Stimulated activated CD8-positive, alpha-beta memory T cell treated with anti-CD3 and anti-CD28 coated beads, Interleukin-15, amount 100 ng/mL, for 48 hours (primary cell): ENCODE measurements around the gene C16orf96.
"Not testable (repeated sequence)": the region's sequence is repeated elsewhere in the genome, so short reads cannot be mapped to it uniquely, and the experiment has no call there.

ENCODE experiments used
- DNase-seq, 2 donors: peaks; one replicate each; pipeline ENCODE4 v3.0.0-alpha.2; 2020; ENCODE audit warnings: low read depth in 2 of 2

C16orf96 gene

GRCh38 chr16:4564661-4565267, 8.6 kb downstream of the C16orf96 start:
- DNase-seq, result no peak

DNA sequence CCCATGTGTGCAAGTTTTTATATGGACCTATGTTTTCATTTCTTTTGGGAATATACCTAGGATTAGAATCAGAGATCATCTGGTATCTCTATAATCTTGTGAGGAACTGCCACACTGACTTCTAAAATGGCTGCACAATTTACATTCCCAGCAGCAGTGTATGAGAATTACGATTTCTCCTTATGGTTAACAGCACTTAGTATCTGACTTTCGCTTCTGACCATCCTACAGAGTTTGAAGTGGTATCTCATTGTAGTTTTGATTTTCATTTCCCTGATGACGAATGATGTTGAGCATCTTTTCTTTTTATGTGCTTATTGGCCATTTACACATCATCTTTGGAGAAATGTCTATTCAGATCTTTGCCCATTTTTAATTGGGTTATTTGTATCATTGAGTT, 10.0 kb downstream of the C16orf96 start:
- DNase-seq, result no peak

- DNase-seq, result no peak
Observed at GRCh38 chr16:4570086-4570485, 13.9 kb downstream of the C16orf96 start.

GRCh38 chr16:4570688-4571321, 14.7 kb downstream of the C16orf96 start:
- no peak for DNase-seq

DNA sequence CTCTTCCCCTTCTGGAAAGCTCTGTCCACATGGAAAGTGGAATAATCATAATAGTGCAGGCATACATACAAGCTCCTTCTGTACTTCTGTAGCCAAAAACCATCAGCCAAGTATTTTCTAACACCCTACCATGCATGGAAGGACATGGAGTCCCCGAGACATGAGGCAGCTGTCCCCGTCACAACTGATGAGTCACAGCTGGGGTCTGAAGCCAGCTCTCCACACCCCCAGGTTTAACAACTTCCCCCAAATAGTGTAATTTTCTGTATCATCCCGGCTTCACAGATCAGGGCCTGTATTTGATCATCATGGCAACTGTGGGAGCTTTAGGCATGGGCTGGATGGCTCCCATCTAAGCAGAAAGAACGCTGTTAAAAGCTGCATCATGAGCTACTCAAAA, 16.6 kb downstream of the C16orf96 start:
- no peak for DNase-seq

GRCh38 chr16:4573926-4574325, 17.8 kb downstream of the C16orf96 start:
- DNase-seq, result not testable (repeated sequence)

DNA sequence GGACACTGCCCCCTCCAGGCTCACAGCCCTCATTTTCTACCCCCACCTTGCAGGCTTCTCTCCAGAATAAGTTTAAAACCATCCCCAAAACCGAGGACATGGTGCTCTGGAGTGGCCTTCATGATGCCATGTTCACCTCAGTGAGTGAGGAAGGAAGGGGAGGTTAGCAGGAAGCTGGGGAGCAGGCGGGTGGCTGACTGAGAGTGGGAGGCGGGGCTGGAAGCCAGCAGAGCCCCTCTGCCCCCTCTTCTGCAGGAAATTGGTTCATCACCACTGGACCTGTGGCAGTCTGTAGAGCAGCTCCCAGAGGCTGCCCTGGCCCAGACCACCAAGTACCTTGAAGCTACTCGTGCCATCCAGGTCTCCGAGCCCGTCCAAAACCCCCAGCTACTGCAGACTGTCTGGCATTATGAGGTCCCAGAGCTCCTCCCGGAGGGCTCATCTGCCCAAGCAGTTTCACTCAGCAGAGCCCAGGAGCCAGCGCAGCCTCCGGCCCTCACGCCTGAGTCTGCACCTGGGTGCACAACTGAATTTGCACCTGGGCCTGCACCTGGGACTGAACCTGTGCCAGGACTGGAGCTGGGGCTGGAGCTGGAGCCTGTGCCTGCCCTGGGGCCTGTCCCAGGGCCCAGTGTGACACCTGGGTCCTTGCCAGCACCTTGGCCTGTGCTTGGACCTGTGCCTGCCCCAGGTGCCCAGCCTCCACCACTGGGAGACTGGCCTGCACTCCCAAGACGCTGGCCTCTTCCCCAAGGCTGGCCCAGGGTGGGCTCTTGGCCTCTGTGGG, 19.0 kb downstream of the C16orf96 start:
- no peak for DNase-seq

DNA sequence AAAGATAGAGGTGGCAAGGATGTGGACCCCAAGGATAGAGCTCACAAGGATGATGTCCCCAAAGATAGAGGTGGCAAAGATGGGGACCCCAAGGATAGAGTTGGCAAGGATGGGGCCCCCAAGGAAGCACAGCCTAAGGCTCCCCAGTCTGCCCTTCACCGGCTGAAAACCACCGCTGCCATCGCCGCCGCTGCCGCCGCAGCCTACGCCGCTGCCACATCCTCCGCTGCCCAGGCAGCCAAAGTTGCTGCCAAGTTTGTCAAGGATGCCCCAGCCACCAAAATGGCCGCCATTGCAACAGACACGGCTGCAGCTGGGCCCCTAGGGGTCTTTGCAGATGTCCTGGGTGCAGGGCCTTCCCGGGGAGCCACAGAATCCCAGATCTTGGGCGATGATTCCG, 19.9 kb downstream of the C16orf96 start:
- DNase-seq, result no peak

DNA sequence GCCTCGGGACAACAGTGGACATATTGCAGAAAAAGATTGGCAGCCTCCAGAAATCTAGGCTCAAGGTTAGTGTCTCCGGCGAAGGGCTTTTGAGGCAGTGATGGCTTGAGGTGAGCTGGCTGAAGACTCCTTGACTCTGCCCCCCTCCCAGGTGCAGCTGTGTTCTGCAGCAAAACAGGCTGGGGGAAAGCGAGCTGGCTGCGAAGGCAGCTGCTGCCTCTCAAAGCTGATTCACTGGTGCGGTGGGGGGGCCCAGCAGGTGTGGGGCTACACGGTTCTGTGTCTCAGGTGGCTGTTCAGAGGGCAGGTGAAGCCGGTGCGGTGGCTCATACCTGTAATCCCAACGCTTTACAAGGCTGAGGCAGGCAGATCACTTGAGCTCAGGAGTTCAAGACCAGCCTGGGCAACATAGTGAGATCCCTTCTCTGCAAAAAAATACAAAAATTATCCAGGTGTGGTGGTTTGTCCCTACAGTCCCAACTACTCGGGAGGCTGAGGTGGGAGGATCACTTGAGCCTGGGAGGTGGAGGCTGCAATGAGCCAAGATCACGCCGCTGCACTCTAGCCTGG, 22.9 kb downstream of the C16orf96 start:
- DNase-seq, result no peak

GRCh38 chr16:4580250-4580649, 24.1 kb downstream of the C16orf96 start:
- no peak for DNase-seq

- no peak for DNase-seq
Observed at GRCh38 chr16:4583906-4584305, 27.8 kb downstream of the C16orf96 start.

GRCh38 chr16:4586291-4586690, 30.2 kb downstream of the C16orf96 start:
- DNase-seq, result no peak

- no peak for DNase-seq
Observed at GRCh38 chr16:4588386-4588785, 32.2 kb downstream of the C16orf96 start.

DNA sequence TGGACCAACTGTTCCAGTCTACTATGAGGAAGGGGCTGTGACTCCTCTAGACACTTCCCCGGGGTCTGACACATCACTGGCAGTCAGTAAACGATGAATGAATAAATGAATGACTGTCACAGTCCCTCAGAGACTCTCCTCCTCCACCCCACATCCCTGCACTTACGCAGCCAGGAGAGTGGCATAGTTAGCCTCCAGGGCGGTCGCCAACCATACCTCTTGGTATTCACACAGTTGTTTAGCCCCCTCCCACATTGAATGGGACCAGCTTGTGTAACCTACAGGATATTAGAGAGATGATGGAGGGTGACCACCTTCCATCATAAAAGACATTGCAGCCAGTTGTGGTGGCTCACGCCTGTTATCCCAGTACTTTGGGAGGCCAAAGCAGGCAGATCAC, 32.8 kb downstream of the C16orf96 start:
- no peak for DNase-seq

- DNase-seq, result no peak
Observed at GRCh38 chr16:4591191-4591590, 35.1 kb downstream of the C16orf96 start.

DNA sequence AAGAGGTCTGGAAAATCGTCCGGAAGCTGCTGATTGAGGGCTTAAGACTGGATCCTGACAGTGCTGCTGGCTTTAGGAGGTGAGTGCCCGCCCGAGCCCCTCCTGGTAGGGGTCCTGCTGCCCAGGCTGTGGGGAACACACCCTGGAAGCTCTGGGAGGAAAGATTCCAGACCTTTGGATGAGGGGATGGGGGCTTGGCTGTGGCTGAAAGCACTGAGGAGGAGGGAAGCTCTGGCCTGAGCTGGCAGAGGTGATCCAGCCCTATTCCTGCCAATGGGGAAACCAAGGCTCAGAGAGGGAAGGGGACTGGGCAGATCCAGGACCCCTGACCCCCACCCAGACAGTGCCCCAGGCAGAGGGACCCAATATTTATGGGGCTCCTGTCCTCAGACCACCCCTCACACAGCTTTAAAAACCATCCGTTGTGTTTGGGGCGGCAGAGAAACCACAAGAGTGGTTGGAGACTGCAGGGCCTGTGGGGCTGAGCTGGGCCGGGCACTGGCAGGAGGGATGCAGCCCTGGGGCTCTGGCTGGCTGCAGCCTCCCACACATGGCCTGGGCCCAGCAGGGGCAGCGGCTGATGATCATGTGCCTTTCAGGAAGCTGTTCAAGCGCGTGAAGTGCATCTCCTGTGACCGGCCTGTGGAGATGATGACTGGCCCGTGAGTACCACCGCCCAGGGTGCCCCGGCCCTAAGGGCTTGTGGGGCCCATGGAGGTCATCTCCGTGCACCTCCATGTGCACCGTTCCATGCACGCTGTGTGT, 35.7 kb downstream of the C16orf96 start:
- no peak for DNase-seq

DNA sequence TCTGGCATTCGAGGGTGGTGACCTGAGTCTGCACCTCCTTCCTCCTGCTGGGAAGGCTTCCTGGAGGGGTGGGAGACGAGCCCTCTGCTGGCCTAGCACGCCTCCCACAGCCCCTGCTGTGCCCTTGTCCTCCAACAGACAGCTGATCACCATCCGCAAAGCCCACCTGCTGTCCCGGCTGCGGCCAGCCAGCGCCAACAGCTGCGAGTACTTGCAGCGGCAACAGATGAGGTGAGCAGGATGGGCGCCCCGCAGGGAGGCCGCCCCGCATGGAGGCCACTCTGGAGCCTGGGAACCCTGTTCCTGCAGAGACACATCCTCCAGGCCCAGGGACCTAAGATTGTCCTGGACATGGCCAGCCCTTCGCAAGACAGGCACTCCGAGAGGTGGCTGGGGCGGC, 36.9 kb downstream of the C16orf96 start:
- DNase-seq, result no peak

DNA sequence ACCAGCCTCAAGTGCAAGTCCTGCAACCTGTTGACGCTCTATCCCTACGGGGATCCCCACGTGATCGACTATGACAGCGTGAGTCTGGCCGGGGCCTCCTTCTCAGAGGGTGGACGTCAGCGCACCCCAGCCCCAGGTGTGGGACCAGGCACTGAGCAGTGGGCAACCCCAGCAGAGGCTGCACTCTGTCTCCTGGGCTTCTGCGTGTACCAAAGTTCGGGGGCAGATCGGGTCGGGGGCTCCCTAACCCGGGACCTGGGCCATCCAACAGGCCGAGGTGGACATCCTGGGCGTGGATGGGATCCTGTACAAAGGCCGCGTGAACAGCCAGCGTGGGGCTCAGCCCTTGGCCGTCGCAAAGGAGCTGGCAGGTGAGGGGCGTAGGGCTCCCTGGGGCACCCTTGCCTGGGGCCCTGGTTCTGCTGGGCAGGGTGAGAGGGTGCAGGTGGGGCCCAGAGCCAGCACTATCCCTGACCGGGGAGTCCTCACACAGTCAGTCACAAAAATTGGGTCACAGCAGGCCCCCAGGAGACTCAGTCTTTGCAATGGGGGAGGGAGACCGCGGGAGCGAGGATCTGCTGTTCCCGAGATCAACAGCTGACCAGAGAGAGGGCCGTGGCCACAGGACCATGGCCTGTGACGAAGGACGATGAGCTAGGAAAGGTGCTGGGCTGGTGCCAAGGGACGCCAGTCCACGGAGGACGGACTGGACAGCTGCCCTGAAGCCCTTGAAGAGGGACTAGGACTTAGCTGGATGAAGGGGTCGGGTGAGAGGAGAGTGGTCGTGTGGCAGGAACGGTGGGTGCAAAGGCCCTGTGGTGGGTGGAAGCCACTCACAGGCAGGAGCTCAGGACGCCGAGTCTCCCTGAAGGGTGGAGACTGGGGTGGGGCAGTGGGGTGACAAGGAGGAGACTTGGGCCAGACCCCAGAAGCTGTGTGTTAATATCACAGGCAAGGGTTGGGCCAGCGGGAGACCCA, 38.6 kb downstream of the C16orf96 start:
- DNase-seq, result no peak

DNA sequence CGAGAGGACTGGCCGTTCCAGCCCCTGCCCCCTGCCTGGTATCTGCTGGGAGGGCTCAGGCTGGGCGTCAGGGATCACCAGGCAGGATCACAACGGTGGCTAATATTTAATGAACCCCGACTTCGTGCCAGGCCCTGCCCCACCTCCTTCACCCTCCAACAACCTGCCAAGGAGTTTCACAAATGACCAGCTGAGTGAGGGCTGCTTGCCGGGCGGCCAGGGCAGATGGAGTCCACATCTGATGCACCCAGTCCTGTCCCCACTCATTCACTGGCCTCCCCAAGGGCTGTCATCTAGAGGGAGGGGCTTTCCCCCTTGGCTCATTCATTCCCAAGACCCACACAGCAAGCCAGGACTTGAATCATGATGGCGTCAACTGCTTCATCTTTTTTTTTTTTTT, 41.0 kb downstream of the C16orf96 start:
- DNase-seq, result no peak

DNA sequence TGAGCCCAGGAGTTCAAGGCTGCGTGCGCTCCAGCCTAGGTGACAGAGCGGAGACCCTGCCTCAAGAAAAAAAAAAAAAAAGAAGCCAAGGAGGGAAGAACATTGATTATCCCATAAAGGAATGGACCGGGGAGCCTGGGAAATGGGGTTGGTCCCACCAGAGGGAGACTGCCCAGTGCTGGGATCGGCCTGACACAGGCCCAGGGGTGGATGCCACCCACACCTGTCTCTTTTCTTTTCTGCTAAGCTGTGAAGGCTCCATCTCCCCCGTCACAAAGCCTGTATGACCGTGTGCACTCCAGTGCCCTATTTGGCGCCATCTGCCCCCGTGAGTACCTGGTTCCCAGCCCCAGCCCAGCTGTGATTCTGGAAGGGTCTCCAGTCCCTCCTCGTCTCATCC, 42.9 kb downstream of the C16orf96 start:
- DNase-seq, result no peak

DNA sequence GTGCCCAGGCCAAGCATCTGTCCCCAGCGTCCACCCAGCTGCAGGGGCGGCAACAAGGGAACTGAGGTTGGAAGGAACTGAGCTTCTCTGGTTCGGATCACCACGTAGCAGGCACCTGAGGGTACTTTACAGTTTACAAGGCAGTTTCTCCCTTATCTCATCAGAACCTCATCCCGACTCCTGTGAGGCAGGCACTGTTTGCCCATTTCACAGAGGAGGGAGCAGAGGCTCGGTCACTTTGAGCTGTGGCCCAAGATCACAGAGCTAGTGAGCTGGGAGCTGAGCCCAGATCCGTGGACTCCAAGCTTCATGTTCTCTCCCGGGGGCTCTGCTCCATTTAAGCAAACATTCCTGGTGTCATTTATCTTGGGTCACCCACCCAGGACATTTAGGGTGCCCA, 43.4 kb downstream of the C16orf96 start:
- DNase-seq, result no peak
